IMR-90 (cell line): ENCODE data around the gene PLBD2. TPM values are rescaled to one million over a fixed set of nuclear protein-coding genes. Genes with fewer than 3 reads are reported as not detected.

ENCODE experiments used
- ATAC-seq: fragments of 200-7000 bp; cut with Tn5 transposase; 2 replicates; pipeline ENCODE4 v1.9.1; 2020; ENCODE audit warnings: low read depth, mild to moderate bottlenecking, moderate library complexity
- BruUV-seq: library from RNA; stranded (reverse); fragments of 400-500 nt; replicated peaks from 2 replicates; lab custom pipeline; 2021; lab: Mats Ljungman, UMichigan
- CTCF ChIA-PET: fragments of 300-600 bp; formaldehyde crosslinking; extraction: SDS; loops from one replicate; lab custom pipeline; 2021; ENCODE audit warnings: antibody characterized with exemption; lab: Yijun Ruan, JAX
- POLR2A ChIA-PET: fragments of 300-600 bp; sonication (Branson Sonifier 250); formaldehyde crosslinking; loops from one replicate; lab custom pipeline; 2022; ENCODE audit warnings: antibody characterized with exemption; ENCODE audit not compliant: unreplicated experiment; lab: Charles Lee
- DNase-seq: peaks from one replicate; pipeline ENCODE4 v3.0.0; 2013
- H2AFZ ChIP-seq: replicated peaks from 2 replicates; pipeline ENCODE3; 2013; ENCODE audit warnings: low read length, mild to moderate bottlenecking; ENCODE audit not compliant: poor library complexity
- H2AK5ac ChIP-seq: 2 replicates; pipeline ENCODE4 v1.6.1; 2013; ENCODE audit warnings: low read depth, low read length, inconsistent platforms
- H2AK9ac ChIP-seq: replicated peaks from 2 replicates; pipeline ENCODE3; 2013; ENCODE audit warnings: mild to moderate bottlenecking, low read depth, low read length, moderate library complexity; ENCODE audit not compliant: poor library complexity
- H2BK120ac ChIP-seq: 2 replicates; pipeline ENCODE4 v1.6.1; 2013; ENCODE audit warnings: low read depth, low read length, inconsistent platforms
- H2BK15ac ChIP-seq: 3 replicates; pipeline ENCODE4 v1.6.1; 2013; ENCODE audit warnings: low read depth, low read length, inconsistent platforms
- H2BK20ac ChIP-seq: 2 replicates; pipeline ENCODE4 v1.6.1; 2013; ENCODE audit warnings: low read depth, mild to moderate bottlenecking, inconsistent platforms, low read length, moderate library complexity
- H2BK5ac ChIP-seq: 2 replicates; pipeline ENCODE4 v1.6.1; 2013; ENCODE audit warnings: mild to moderate bottlenecking, low read depth, low read length, inconsistent platforms; ENCODE audit not compliant: poor library complexity, severe bottlenecking
- H3K14ac ChIP-seq: replicated peaks from 2 replicates; pipeline ENCODE4 v1.6.1; 2013; ENCODE audit warnings: low read depth, low read length, inconsistent platforms
- H3K18ac ChIP-seq: 2 replicates; pipeline ENCODE4 v1.6.1; 2013; ENCODE audit warnings: low read depth, low read length, control low read depth
- H3K23ac ChIP-seq: 2 replicates; pipeline ENCODE4 v1.6.1; 2013; ENCODE audit warnings: low read depth, low read length, inconsistent platforms
- H3K27ac ChIP-seq: 2 replicates; pipeline ENCODE4 v1.5.1; 2013; ENCODE audit warnings: mild to moderate bottlenecking, control low read depth, low read length; ENCODE audit not compliant: insufficient read depth
- H3K27me3 ChIP-seq: 2 replicates; pipeline ENCODE4 v1.6.1; 2013; ENCODE audit warnings: low read length; ENCODE audit not compliant: control insufficient read depth, insufficient read depth
- H3K36me3 ChIP-seq: 2 replicates; pipeline ENCODE4 v1.6.1; 2013; ENCODE audit warnings: low read length, mixed read lengths; ENCODE audit not compliant: control insufficient read depth, insufficient read depth
- H3K4ac ChIP-seq: 2 replicates; pipeline ENCODE4 v1.6.1; 2013; ENCODE audit warnings: low read depth, low read length, inconsistent platforms
- H3K4me1 ChIP-seq: 2 replicates; pipeline ENCODE4 v1.6.1; 2013; ENCODE audit warnings: low read length, mixed read lengths; ENCODE audit not compliant: control insufficient read depth, insufficient read depth
- H3K4me2 ChIP-seq: 2 replicates; pipeline ENCODE4 v1.6.1; 2013; ENCODE audit warnings: low read depth, mild to moderate bottlenecking, control low read depth, low read length, moderate library complexity
- H3K4me3 ChIP-seq: 2 replicates; pipeline ENCODE4 v1.5.1; 2013; ENCODE audit warnings: low read depth, mild to moderate bottlenecking, control low read depth, low read length, moderate library complexity; ENCODE audit not compliant: insufficient read depth
- H3K56ac ChIP-seq: 2 replicates; pipeline ENCODE4 v1.6.1; 2013; ENCODE audit warnings: low read length, inconsistent platforms; ENCODE audit not compliant: insufficient read depth; ENCODE audit errors: extremely low read depth
- H3K79me1 ChIP-seq, 2 experiments: 2 replicates each; pipeline ENCODE4 v1.6.1; 2013; ENCODE audit warnings: low read length in 2 of 2, inconsistent platforms in 1 of 2, low read depth in 1 of 2
- H3K9ac ChIP-seq: 2 replicates; pipeline ENCODE4 v1.6.1; 2013; ENCODE audit warnings: low read depth, low read length, control low read depth
- H3K9me1 ChIP-seq: 2 replicates; pipeline ENCODE4 v1.6.1; 2013; ENCODE audit warnings: low read length, inconsistent platforms; ENCODE audit not compliant: insufficient read depth
- H3K9me3 ChIP-seq: 2 replicates; pipeline ENCODE4 v1.6.1; 2013; ENCODE audit warnings: low read length; ENCODE audit not compliant: control insufficient read depth, insufficient read depth
- H4K20me1 ChIP-seq: 2 replicates; pipeline ENCODE4 v1.6.1; 2013; ENCODE audit warnings: low read length, inconsistent platforms; ENCODE audit not compliant: insufficient read depth
- H4K5ac ChIP-seq: 2 replicates; pipeline ENCODE4 v1.6.1; 2013; ENCODE audit warnings: mild to moderate bottlenecking, low read depth, low read length, control low read depth
- H4K8ac ChIP-seq, 2 experiments: 2 replicates each; pipeline ENCODE4 v1.6.1; 2013; ENCODE audit warnings: low read depth in 2 of 2, low read length in 2 of 2, control low read depth in 1 of 2, inconsistent platforms in 1 of 2
- H4K91ac ChIP-seq: 2 replicates; pipeline ENCODE4 v1.6.1; 2013; ENCODE audit warnings: low read depth, low read length, inconsistent platforms; ENCODE audit not compliant: insufficient read depth
- BHLHE40 ChIP-seq: fragments of 150-350 bp; IDR thresholded peaks from 2 replicates; pipeline ENCODE4 v1.6.1; 2016; ENCODE audit warnings: mild to moderate bottlenecking, low read depth, low read length
- CEBPB ChIP-seq: IDR thresholded peaks from 2 replicates; pipeline ENCODE4 v1.6.1; 2012; ENCODE audit warnings: low read depth, low read length, improper control_type of control experiment
- ELK1 ChIP-seq: fragments of 150-350 bp; IDR thresholded peaks from 2 replicates; pipeline ENCODE4 v1.6.1; 2016; ENCODE audit warnings: low read depth, mild to moderate bottlenecking, low read length, moderate library complexity, borderline replicate concordance
- NFE2L2 ChIP-seq: fragments of 150-350 bp; IDR thresholded peaks from 2 replicates; pipeline ENCODE4 v1.6.1; 2016; ENCODE audit warnings: low read depth, mild to moderate bottlenecking, low read length
- POLR2A ChIP-seq: IDR thresholded peaks from 2 replicates; pipeline ENCODE4 v1.6.1; 2012; ENCODE audit warnings: mild to moderate bottlenecking, low read depth, low read length
- RAD21 ChIP-seq: IDR thresholded peaks from 2 replicates; pipeline ENCODE4 v1.6.1; 2012; ENCODE audit warnings: low read length, improper control_type of control experiment
- USF2 ChIP-seq: fragments of 150-350 bp; IDR thresholded peaks from 2 replicates; pipeline ENCODE4 v1.6.1; 2017; ENCODE audit warnings: mild to moderate bottlenecking, antibody characterized with exemption, low read length, low read depth
- WGBS, 2 experiments: methylation state at CpG; one replicate each; pipeline versions ENCODE4 v1.1.5 to v1.1.7; 2013; ENCODE audit warnings: missing lambda C conversion rate in 2 of 2; ENCODE audit not compliant: insufficient read length in 1 of 2; ENCODE audit errors: extremely low coverage in 2 of 2; 5-methylcytosine and 5-hydroxymethylcytosine counted together
- dilution Hi-C: fragments of 300-500 bp; cut with HindIII; formaldehyde crosslinking; loops from one replicate; pipeline ENCODE4 v1.14.3; 2018; ENCODE audit warnings: low sequenced_read_pairs; ENCODE audit not compliant: unreplicated experiment
- in situ Hi-C: fragments of 300-500 bp; cut with MboI; formaldehyde crosslinking; loops from 3 replicates; pipeline ENCODE4 v1.14.3; 2019; ENCODE audit warnings: low sequenced_read_pairs, inconsistent platforms, mixed read lengths
- intact Hi-C: fragments of 100-400 bp; cut with micrococcal nuclease; formaldehyde crosslinking; loops from 2 replicates; pipeline ENCODE4 v1.10.0; 2022
- polyA plus RNA-seq, 3 experiments: library from polyadenylated mRNA; depleted of rRNA; stranded (reverse); fragments of >200 nt; gene quantifications; 2 replicates each; pipeline ENCODE4 v1.2.3, GENCODE V29; 2012; ENCODE audit warnings: low replicate concordance in 1 of 3
- total RNA-seq: library from RNA; depleted of rRNA; stranded (reverse); fragments of >200 nt; gene quantifications from 2 replicates; pipeline ENCODE4 v1.2.3, GENCODE V29; 2012

Gene PLBD2
- total and polyA plus RNA-seq, 2 of the 4 experiments (the other 2 are of a cell fraction), result 7.3 to 44.5 TPM

GRCh38 chr12:113372371-113372770 is 14.0 kb downstream of the PLBD2 start:
- CTCF ChIA-PET, result no interaction called here
- H3K9ac ChIP-seq, result no peak overlapping the region
- H3K4me3 ChIP-seq, result no peak overlapping the region
- peaks cover 23% of the 10 kb centered on the region for H3K9me1 ChIP-seq
- BruUV-seq, result no TSS peak
- no CpG with 5 or more reads among the region's 9 CpGs for WGBS, 2 experiments
- dilution Hi-C loops, result no loop called here
- no peak for ATAC-seq
- H3K18ac ChIP-seq, result no peak overlapping the region
- H3K56ac ChIP-seq, result no peak overlapping the region
- H4K8ac ChIP-seq, result no peak overlapping the region
- peaks cover 22% of the 10 kb centered on the region for H3K36me3 ChIP-seq
- H4K5ac ChIP-seq, result no peak overlapping the region
- no peak overlapping the region for H3K27ac ChIP-seq
- H2AK9ac ChIP-seq, result no peak overlapping the region
- no peak overlapping the region for H2BK5ac ChIP-seq
- no peaks in the 10 kb centered on the region for H3K9me3 ChIP-seq
- H3K14ac ChIP-seq, result no peak overlapping the region
- no peak overlapping the region for H2BK15ac ChIP-seq
- no peak overlapping the region for H2BK120ac ChIP-seq
- DNase-seq, result no peak
- H2BK20ac ChIP-seq, result no peak overlapping the region
- H3K4me2 ChIP-seq, result no peak overlapping the region
- H4K20me1 ChIP-seq, result peaks cover 5% of the 10 kb centered on the region; the same call in 1 of the 2 replicates
- POLR2A ChIA-PET, result no interaction called here
- H3K79me1 ChIP-seq, result peaks cover 0 to 15% of the 10 kb centered on the region in 2 experiments; a peak in 2 of 4 replicates
- H3K4ac ChIP-seq, result no peak overlapping the region
- no peak overlapping the region for H3K23ac ChIP-seq
- H4K91ac ChIP-seq, result no peak overlapping the region
- intact Hi-C loops, result no loop called here
- no peak overlapping the region for H2AFZ ChIP-seq
- no peaks in the 10 kb centered on the region for H3K27me3 ChIP-seq
- TF ChIP-seq BHLHE40, result no peak
- TF ChIP-seq CEBPB, result no peak
- no peak for TF ChIP-seq USF2
- no peak for TF ChIP-seq ELK1
- no peak for TF ChIP-seq NFE2L2
- no peak for TF ChIP-seq RAD21
- no peak for TF ChIP-seq POLR2A
- H2AK5ac ChIP-seq, result no peak overlapping the region
- no peaks in the 10 kb centered on the region; the same call in 1 of the 2 replicates for H3K4me1 ChIP-seq
- in situ Hi-C loops, result no loop called here
